A549 (cell line): ENCODE results near the gene ZMYM1. TPM values are rescaled to one million over a fixed set of nuclear protein-coding genes. Genes with fewer than 3 reads are reported as not detected.

Experiments used
- ATAC-seq, 2 experiments: fragments of 200-7000 bp in 1 of 2; fragments of >200 bp in 1 of 2; cut with Nextera tagmentation in 1 of 2; cut with Tn5 transposase in 1 of 2; 3 replicates each; pipeline versions ENCODE4 v1.8.0 to v1.9.1; 2018 to 2020; ENCODE audit warnings: mild to moderate bottlenecking in 1 of 2, moderate library complexity in 1 of 2
- CTCF ChIA-PET: fragments of 300-600 bp; sonication (Branson Sonifier 250); formaldehyde crosslinking; extraction: SDS; loops from one replicate; lab custom pipeline; 2021; ENCODE audit warnings: antibody characterized with exemption, inconsistent platforms; lab: Yijun Ruan, JAX
- POLR2A ChIA-PET: fragments of 350-600 bp; formaldehyde crosslinking; extraction: SDS; loops from one replicate; lab custom pipeline; 2021; ENCODE audit warnings: antibody characterized with exemption, inconsistent platforms; lab: Yijun Ruan, JAX
- DNase-seq, 2 experiments: peaks; one replicate each; pipeline versions ENCODE4 v3.0.0 to v3.0.0-alpha.2; 2011 to 2016; ENCODE audit warnings: low read depth in 1 of 2, low spot score in 1 of 2
- FAIRE-seq: peaks from 2 replicates; lab custom pipeline; 2011; peaks lifted over from hg19 to GRCh38; lab: Jason Lieb, UNC
- H3K27ac ChIP-seq, 2 experiments: fragments of >200 bp; sonication (Bioruptor Twin); formaldehyde crosslinking; 3 replicates each; pipeline ENCODE4 v1.5.1; 2016 to 2017
- H3K4me1 ChIP-seq: fragments of >200 bp; sonication (Bioruptor Twin); formaldehyde crosslinking; 3 replicates; pipeline ENCODE4 v1.6.1; 2016
- H3K4me2 ChIP-seq: fragments of >200 bp; sonication (Bioruptor Twin); formaldehyde crosslinking; 3 replicates; pipeline ENCODE4 v1.6.1; 2016
- H3K4me3 ChIP-seq: fragments of >200 bp; sonication (Bioruptor Twin); formaldehyde crosslinking; 3 replicates; pipeline ENCODE4 v1.5.1; 2016
- H3K9me3 ChIP-seq: fragments of >200 bp; sonication (Bioruptor Twin); formaldehyde crosslinking; 3 replicates; pipeline ENCODE4 v1.6.1; 2016
- ATOH8 ChIP-seq: fragments of 250-450 bp; sonication (Bioruptor Pico); IDR thresholded peaks from 2 replicates; pipeline ENCODE4 v1.5.0; 2020; ENCODE audit warnings: low read depth, mild to moderate bottlenecking, moderate library complexity
- CBX2 ChIP-seq: fragments of 200-600 bp; sonication (generic); IDR thresholded peaks from 2 replicates; pipeline ENCODE4 v1.6.1; 2016; ENCODE audit warnings: low read depth, mild to moderate bottlenecking, borderline replicate concordance
- CBX8 ChIP-seq: fragments of 200-600 bp; sonication (generic); IDR thresholded peaks from 2 replicates; pipeline ENCODE4 v1.6.1; 2016
- CTCF ChIP-seq: fragments of >200 bp; sonication (Bioruptor Twin); formaldehyde crosslinking; IDR thresholded peaks from 3 replicates; pipeline ENCODE4 v1.5.1; 2016
- EP300 ChIP-seq, 2 experiments: fragments of >200 bp; sonication (Bioruptor Twin); formaldehyde crosslinking; IDR thresholded peaks; 2 replicates in 1 of 2; 3 replicates in 1 of 2; pipeline ENCODE4 v1.6.1; 2016 to 2017
- ESRRA ChIP-seq: fragments of 150-350 bp; IDR thresholded peaks from 2 replicates; pipeline ENCODE4 v1.6.1; 2014; ENCODE audit warnings: mild to moderate bottlenecking, low read length, borderline replicate concordance
- FOXS1 ChIP-seq: fragments of 250-450 bp; sonication (Bioruptor Pico); IDR thresholded peaks from 2 replicates; pipeline ENCODE4 v1.5.0; 2020; ENCODE audit warnings: mild to moderate bottlenecking, moderate library complexity
- HES2 ChIP-seq: fragments of >200 bp; sonication (Bioruptor Twin); formaldehyde crosslinking; IDR thresholded peaks from 2 replicates; pipeline ENCODE4 v1.6.1; 2016
- HOXB13 ChIP-seq: fragments of 250-450 bp; sonication (Bioruptor Pico); IDR thresholded peaks from 2 replicates; pipeline ENCODE4 v1.5.0; 2020; ENCODE audit warnings: low read depth, mild to moderate bottlenecking, moderate library complexity
- HOXB5 ChIP-seq: fragments of 250-450 bp; sonication (Bioruptor Pico); IDR thresholded peaks from 2 replicates; pipeline ENCODE4 v1.5.0; 2020; ENCODE audit warnings: mild to moderate bottlenecking, moderate library complexity
- KDM1A ChIP-seq: fragments of 200-600 bp; sonication (generic); IDR thresholded peaks from 2 replicates; pipeline ENCODE4 v1.6.1; 2016; ENCODE audit warnings: low read depth, mild to moderate bottlenecking
- KDM5A ChIP-seq: fragments of 200-600 bp; sonication (generic); IDR thresholded peaks from 2 replicates; pipeline ENCODE4 v1.6.1; 2016; ENCODE audit warnings: antibody characterized with exemption, mild to moderate bottlenecking
- MAFK ChIP-seq: fragments of 450-650 bp; IDR thresholded peaks from 2 replicates; pipeline ENCODE4 v1.6.1; 2014; ENCODE audit not compliant: partially characterized antibody
- NFE2L2 ChIP-seq: fragments of 150-350 bp; conservative IDR thresholded peaks from 2 replicates; pipeline ENCODE4 v1.6.1; 2014; ENCODE audit warnings: low read length
- NR3C1 ChIP-seq: fragments of >200 bp; sonication (Bioruptor Twin); formaldehyde crosslinking; IDR thresholded peaks from 3 replicates; pipeline ENCODE4 v1.6.1; 2017
- POLR2AphosphoS2 ChIP-seq: conservative IDR thresholded peaks from 2 replicates; pipeline ENCODE4 v1.6.1; 2012; ENCODE audit warnings: low read length, improper control_type of control experiment, inconsistent platforms
- REST ChIP-seq: fragments of 200-600 bp; sonication (generic); IDR thresholded peaks from 2 replicates; pipeline ENCODE4 v1.6.1; 2016; ENCODE audit warnings: antibody characterized with exemption, mild to moderate bottlenecking, moderate library complexity
- RNF2 ChIP-seq: fragments of 200-600 bp; sonication (generic); IDR thresholded peaks from 2 replicates; pipeline ENCODE4 v1.6.1; 2016; ENCODE audit warnings: low read depth, mild to moderate bottlenecking, antibody characterized with exemption, moderate library complexity, borderline replicate concordance
- SMC3 ChIP-seq: fragments of >200 bp; sonication (Bioruptor Twin); formaldehyde crosslinking; IDR thresholded peaks from 3 replicates; pipeline ENCODE4 v1.6.1; 2018; ENCODE audit warnings: inconsistent platforms
- SREBF2 ChIP-seq: fragments of 450-650 bp; IDR thresholded peaks from 2 replicates; pipeline ENCODE4 v1.6.1; 2014; ENCODE audit warnings: mild to moderate bottlenecking, moderate library complexity
- ZC3H11A ChIP-seq: fragments of 450-650 bp; IDR thresholded peaks from 2 replicates; pipeline ENCODE4 v1.6.1; 2014; ENCODE audit warnings: antibody characterized with exemption, mild to moderate bottlenecking
- WGBS: methylation state at CpG from one replicate; pipeline ENCODE4 v1.1.6; 2017; ENCODE audit errors: missing lambda C conversion rate; 5-methylcytosine and 5-hydroxymethylcytosine counted together
- polyA plus RNA-seq, 4 experiments: library from polyadenylated mRNA; depleted of rRNA in 3 of 4; stranded (reverse); fragments of >200 nt; fragmentation: RNase III in 1 of 4; extraction: RNeasy Plus Mini Kit Qiagen cat#74134 plus additional on column Dnase treatment in 1 of 4; gene quantifications; 2 replicates in 3 of 4; 3 replicates in 1 of 4; pipeline ENCODE4 v1.2.3, GENCODE V29; 2011 to 2017

Gene ZMYM1
- polyA plus RNA-seq, 2 of the 4 experiments (the other 2 are of a cell fraction) = 6.5 to 14.4 TPM

- DNase-seq (no peak), FAIRE-seq (no peak), ATAC-seq (no peak)
- H3K4me1 ChIP-seq = peaks cover 7% of the 10 kb centered on the region; the same call in 1 of the 3 replicates
- H3K4me3 ChIP-seq = no peak overlapping the region
- H3K27ac ChIP-seq = no peak overlapping the region
- H3K4me2 ChIP-seq = no peak overlapping the region
- peaks cover 18% of the 10 kb centered on the region for H3K9me3 ChIP-seq
- TF ChIP-seq REST (no peak), HOXB5 (CRISPR knock-in tag) (no peak), ATOH8 (no peak), HOXB13 (no peak), MAFK (no peak), NR3C1 (no peak), SREBF2 (no peak), FOXS1 (CRISPR knock-in tag) (no peak), CBX8 (no peak)
- ChIA-PET POLR2A (no interaction called here), CTCF (no interaction called here)
- 7% methylated on average over 1 of the region's 1 CpG for WGBS
These were observed 45.8 kb upstream of the ZMYM1 start for GRCh38 chr1:35033346-35033745.

- Histone ChIP-seq H3K9me3 (peaks cover 18% of the 10 kb centered on the region), H3K4me2 (no peak overlapping the region), H3K4me3 (no peak overlapping the region), H3K4me1 (no peaks in the 10 kb centered on the region), H3K27ac (no peak overlapping the region)
- WGBS = 59% methylated on average over 4 of the region's 4 CpGs
- DNase-seq = no peak
- POLR2A ChIA-PET = no interaction called here
- CTCF ChIA-PET = interaction anchor here (0.6 kb wide), 1 partner anchor 1163 kb away, joined by 3 read pairs; no protein-coding TSS in a partner anchor
- no peak for FAIRE-seq
- TF ChIP-seq CTCF (no peak), CBX2 (no peak), ZC3H11A (no peak), KDM5A (no peak), REST (no peak), NR3C1 (no peak), SMC3 (no peak), ESRRA (no peak), HOXB13 (no peak), POLR2AphosphoS2 (no peak), EP300 (IDR thresholded peaks at IDR 0.05) (no peak), NFE2L2 (no peak), ATOH8 (no peak), RNF2 (no peak), HES2 (no peak), KDM1A (no peak)
- no peak for ATAC-seq
These were observed 42.6 kb upstream of the ZMYM1 start for GRCh38 chr1:35036621-35037020.
